ENCODE results near the gene SLC26A3.

Gene SLC26A3

GRCh38 chr7:107782374-107782773, 20.6 kb downstream of the SLC26A3 start:
- H2AFZ ChIP-seq (ENCODE audit: low read depth, low read length, severe bottlenecking) = no peak overlapping the region
- H3K4me3 ChIP-seq (ENCODE audit: insufficient read depth, low read length, poor library complexity, severe bottlenecking) = no peak overlapping the region
- H3K27me3 ChIP-seq (ENCODE audit: low read length) = no peaks in the 10 kb centered on the region
- no peak overlapping the region for H3K27ac ChIP-seq (ENCODE audit: low read depth, low read length)
- no peaks in the 10 kb centered on the region for H3F3A ChIP-seq (ENCODE audit: insufficient read depth)
- H3K9ac ChIP-seq (ENCODE audit: low read length) = no peak overlapping the region
- no peaks in the 10 kb centered on the region for H3K36me3 ChIP-seq (ENCODE audit: low read length)
- no peaks in the 10 kb centered on the region for H4K20me1 ChIP-seq (ENCODE audit: low read depth, low read length)
- H3K79me2 ChIP-seq (ENCODE audit: insufficient read depth, low read length) = no peaks in the 10 kb centered on the region
- no peak for TF ChIP-seq EZH2phosphoT487 (conservative IDR thresholded peaks at IDR 0.05; ENCODE audit: low read length)
- TF ChIP-seq, protein P1, sequence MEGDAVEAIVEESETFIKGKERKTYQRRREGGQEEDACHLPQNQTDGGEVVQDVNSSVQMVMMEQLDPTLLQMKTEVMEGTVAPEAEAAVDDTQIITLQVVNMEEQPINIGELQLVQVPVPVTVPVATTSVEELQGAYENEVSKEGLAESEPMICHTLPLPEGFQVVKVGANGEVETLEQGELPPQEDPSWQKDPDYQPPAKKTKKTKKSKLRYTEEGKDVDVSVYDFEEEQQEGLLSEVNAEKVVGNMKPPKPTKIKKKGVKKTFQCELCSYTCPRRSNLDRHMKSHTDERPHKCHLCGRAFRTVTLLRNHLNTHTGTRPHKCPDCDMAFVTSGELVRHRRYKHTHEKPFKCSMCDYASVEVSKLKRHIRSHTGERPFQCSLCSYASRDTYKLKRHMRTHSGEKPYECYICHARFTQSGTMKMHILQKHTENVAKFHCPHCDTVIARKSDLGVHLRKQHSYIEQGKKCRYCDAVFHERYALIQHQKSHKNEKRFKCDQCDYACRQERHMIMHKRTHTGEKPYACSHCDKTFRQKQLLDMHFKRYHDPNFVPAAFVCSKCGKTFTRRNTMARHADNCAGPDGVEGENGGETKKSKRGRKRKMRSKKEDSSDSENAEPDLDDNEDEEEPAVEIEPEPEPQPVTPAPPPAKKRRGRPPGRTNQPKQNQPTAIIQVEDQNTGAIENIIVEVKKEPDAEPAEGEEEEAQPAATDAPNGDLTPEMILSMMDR (IDR thresholded peaks at IDR 0.05; ENCODE audit: insufficient read depth, low read length, poor library complexity, severe bottlenecking) = no peak
- H3K9me3 ChIP-seq (ENCODE audit: insufficient read depth, low read length) = no peaks in the 10 kb centered on the region
- no peak overlapping the region for H3K4me2 ChIP-seq (ENCODE audit: low read depth, low read length, poor library complexity, severe bottlenecking)
- no peaks in the 10 kb centered on the region for H3K9me2 ChIP-seq (replicated peaks; ENCODE audit: insufficient read depth, low read length)

- no peaks in the 10 kb centered on the region for H3F3A ChIP-seq (ENCODE audit: insufficient read depth)
- no peak overlapping the region for H3K27ac ChIP-seq (ENCODE audit: low read depth, low read length)
- no peak overlapping the region for H2AFZ ChIP-seq (ENCODE audit: low read depth, low read length, severe bottlenecking)
- H3K36me3 ChIP-seq (ENCODE audit: low read length) = no peaks in the 10 kb centered on the region
- H3K9ac ChIP-seq (ENCODE audit: low read length) = no peak overlapping the region
- H3K4me2 ChIP-seq (ENCODE audit: low read depth, low read length, poor library complexity, severe bottlenecking) = no peak overlapping the region
- H3K9me3 ChIP-seq (ENCODE audit: insufficient read depth, low read length) = no peaks in the 10 kb centered on the region
- no peaks in the 10 kb centered on the region for H3K27me3 ChIP-seq (ENCODE audit: low read length)
- H3K4me3 ChIP-seq (ENCODE audit: insufficient read depth, low read length, poor library complexity, severe bottlenecking) = no peak overlapping the region
- H3K9me2 ChIP-seq (replicated peaks; ENCODE audit: insufficient read depth, low read length) = no peaks in the 10 kb centered on the region
- TF ChIP-seq, protein P1 (IDR thresholded peaks at IDR 0.05; ENCODE audit: insufficient read depth, low read length, poor library complexity, severe bottlenecking) = no peak
- TF ChIP-seq EZH2phosphoT487 (conservative IDR thresholded peaks at IDR 0.05; ENCODE audit: low read length) = no peak
- no peaks in the 10 kb centered on the region for H4K20me1 ChIP-seq (ENCODE audit: low read depth, low read length)
- no peaks in the 10 kb centered on the region for H3K79me2 ChIP-seq (ENCODE audit: insufficient read depth, low read length)
Measured at GRCh38 chr7:107779647-107780099, 23.4 kb downstream of the SLC26A3 start.

GRCh38 chr7:107778283-107778682, 24.7 kb downstream of the SLC26A3 start:
- H3K9me2 ChIP-seq (replicated peaks; ENCODE audit: insufficient read depth, low read length) = no peaks in the 10 kb centered on the region
- TF ChIP-seq, protein P1 (IDR thresholded peaks at IDR 0.05; ENCODE audit: insufficient read depth, low read length, poor library complexity, severe bottlenecking) = no peak
- no peak for TF ChIP-seq EZH2phosphoT487 (conservative IDR thresholded peaks at IDR 0.05; ENCODE audit: low read length)
- H3K27me3 ChIP-seq (ENCODE audit: low read length) = no peaks in the 10 kb centered on the region
- no peak overlapping the region for H3K4me2 ChIP-seq (ENCODE audit: low read depth, low read length, poor library complexity, severe bottlenecking)
- no peaks in the 10 kb centered on the region for H3K79me2 ChIP-seq (ENCODE audit: insufficient read depth, low read length)
- H4K20me1 ChIP-seq (ENCODE audit: low read depth, low read length) = no peaks in the 10 kb centered on the region
- no peaks in the 10 kb centered on the region for H3K9me3 ChIP-seq (ENCODE audit: insufficient read depth, low read length)
- no peak overlapping the region for H3K4me3 ChIP-seq (ENCODE audit: insufficient read depth, low read length, poor library complexity, severe bottlenecking)
- H2AFZ ChIP-seq (ENCODE audit: low read depth, low read length, severe bottlenecking) = no peak overlapping the region
- H3K36me3 ChIP-seq (ENCODE audit: low read length) = no peaks in the 10 kb centered on the region
- H3F3A ChIP-seq (ENCODE audit: insufficient read depth) = no peaks in the 10 kb centered on the region
- no peak overlapping the region for H3K27ac ChIP-seq (ENCODE audit: low read depth, low read length)
- no peak overlapping the region for H3K9ac ChIP-seq (ENCODE audit: low read length)
